Hepatocyte (in vitro differentiated cells): ENCODE results near the gene AAR2. TPM values are rescaled to one million over a fixed set of nuclear protein-coding genes. Genes with fewer than 3 reads are reported as not detected.

Experiments
- DNase-seq: peaks from one replicate; pipeline ENCODE4 v3.0.0-alpha.2; 2016; ENCODE audit warnings: low spot score
- H2AFZ ChIP-seq: fragments of 200-600 bp; sonication (generic); 2 replicates; pipeline ENCODE4 v1.6.0; 2016; ENCODE audit warnings: antibody characterized with exemption, mild to moderate bottlenecking
- H3K27ac ChIP-seq: fragments of 200-600 bp; sonication (generic); 2 replicates; pipeline ENCODE4 v1.5.1; 2016; ENCODE audit warnings: mild to moderate bottlenecking
- H3K27me3 ChIP-seq: fragments of 200-600 bp; sonication (generic); 2 replicates; pipeline ENCODE4 v1.6.1; 2016
- H3K36me3 ChIP-seq: fragments of 200-600 bp; sonication (generic); replicated peaks from 2 replicates; pipeline ENCODE4 v1.5.1; 2016; ENCODE audit warnings: low read depth; ENCODE audit not compliant: insufficient read depth
- H3K4me1 ChIP-seq: fragments of 200-600 bp; sonication (generic); 2 replicates; pipeline ENCODE4 v1.5.1; 2016; ENCODE audit warnings: mild to moderate bottlenecking, moderate library complexity; ENCODE audit not compliant: insufficient read depth
- H3K4me2 ChIP-seq: fragments of 200-600 bp; sonication (generic); 2 replicates; pipeline ENCODE4 v1.6.0; 2016
- H3K4me3 ChIP-seq: fragments of 200-600 bp; sonication (generic); 2 replicates; pipeline ENCODE4 v1.5.1; 2016; ENCODE audit warnings: mild to moderate bottlenecking
- H3K79me2 ChIP-seq: fragments of 200-600 bp; sonication (generic); 2 replicates; pipeline ENCODE4 v1.6.0; 2017; ENCODE audit warnings: mild to moderate bottlenecking
- H3K9me2 ChIP-seq: fragments of 200-600 bp; sonication (generic); replicated peaks from 2 replicates; pipeline ENCODE4 v1.6.0; 2017; ENCODE audit warnings: mild to moderate bottlenecking; ENCODE audit not compliant: insufficient read depth
- H3K9me3 ChIP-seq: fragments of 200-600 bp; sonication (generic); 2 replicates; pipeline ENCODE4 v1.5.1; 2016; ENCODE audit warnings: low read depth, mild to moderate bottlenecking
- H4K20me1 ChIP-seq: fragments of 200-600 bp; sonication (generic); 2 replicates; pipeline ENCODE4 v1.6.0; 2016; ENCODE audit warnings: mild to moderate bottlenecking; ENCODE audit not compliant: insufficient read depth, poor library complexity, severe bottlenecking
- CTCF ChIP-seq: fragments of 200-600 bp; sonication (generic); IDR thresholded peaks from 2 replicates; pipeline ENCODE4 v1.5.1; 2016; ENCODE audit warnings: antibody characterized with exemption, mild to moderate bottlenecking; ENCODE audit not compliant: poor library complexity
- EZH2 ChIP-seq: fragments of 200-600 bp; sonication (generic); IDR thresholded peaks from 2 replicates; pipeline ENCODE4 v1.6.1; 2016; ENCODE audit warnings: antibody characterized with exemption, mild to moderate bottlenecking, borderline replicate concordance
- EZH2phosphoT487 ChIP-seq: fragments of 200-600 bp; sonication (generic); IDR thresholded peaks from one replicate; pipeline ENCODE4 v1.6.1; 2018; ENCODE audit warnings: antibody characterized with exemption, mild to moderate bottlenecking, low read depth, moderate library complexity; ENCODE audit not compliant: unreplicated experiment, severe bottlenecking
- WGBS: methylation state at CpG from one replicate; pipeline ENCODE4 v1.1.6; 2016; ENCODE audit warnings: low lambda C conversion rate; ENCODE audit errors: missing lambda C conversion rate; 5-methylcytosine and 5-hydroxymethylcytosine counted together
- polyA plus RNA-seq: library from polyadenylated mRNA; unstranded; fragments of >200 nt; fragmentation: Nextera tagmentation; extraction: Ambion mirVana; gene quantifications from 2 replicates; pipeline ENCODE4 v1.2.1, GENCODE V29; 2016
- total RNA-seq: library from RNA; depleted of rRNA; stranded (reverse); fragments of >200 nt; gene quantifications from 2 replicates; pipeline ENCODE4 v1.2.3, GENCODE V29; 2014

Gene AAR2
- total and polyA plus RNA-seq, 2 experiments from 2014 or later: 26.7 to 36.7 TPM

- 77% methylated on average over 11 of the region's 11 CpGs for WGBS
- no peaks in the 10 kb centered on the region for H4K20me1 ChIP-seq
- H3K79me2 ChIP-seq: no peaks in the 10 kb centered on the region
- no peak overlapping the region for H2AFZ ChIP-seq
- H3K36me3 ChIP-seq: no peaks in the 10 kb centered on the region
- H3K4me2 ChIP-seq: no peak overlapping the region
- H3K27ac ChIP-seq: no peak overlapping the region
- H3K27me3 ChIP-seq: no peaks in the 10 kb centered on the region
- DNase-seq: no peak
- H3K4me3 ChIP-seq: no peak overlapping the region
- H3K4me1 ChIP-seq: no peaks in the 10 kb centered on the region
- H3K9me2 ChIP-seq: no peaks in the 10 kb centered on the region
- TF ChIP-seq EZH2 (no peak), CTCF (no peak), EZH2phosphoT487 (no peak)
- no peaks in the 10 kb centered on the region for H3K9me3 ChIP-seq
Observed at GRCh38 chr20:36285746-36286447, 49.6 kb downstream of the AAR2 start.

- H3K4me3 ChIP-seq: no peak overlapping the region
Observed at GRCh38 chr20:36297656-36298055, 61.4 kb downstream of the AAR2 start.

GRCh38 chr20:36298061-36298460, 61.8 kb downstream of the AAR2 start:
- WGBS: 82% methylated on average over 3 of the region's 3 CpGs
- no peak overlapping the region for H2AFZ ChIP-seq
- no peak overlapping the region for H3K4me2 ChIP-seq
- no peak for TF ChIP-seq EZH2phosphoT487
- no peak for TF ChIP-seq CTCF
- TF ChIP-seq EZH2: no peak
- no peaks in the 10 kb centered on the region for H3K9me2 ChIP-seq
- H3K4me3 ChIP-seq: no peak overlapping the region
- H3K27me3 ChIP-seq: peaks cover 36% of the 10 kb centered on the region
- no peaks in the 10 kb centered on the region for H3K79me2 ChIP-seq
- H3K4me1 ChIP-seq: no peaks in the 10 kb centered on the region
- no peak overlapping the region for H3K27ac ChIP-seq
- no peaks in the 10 kb centered on the region for H4K20me1 ChIP-seq
- H3K9me3 ChIP-seq: no peaks in the 10 kb centered on the region
- no peak for DNase-seq
- no peaks in the 10 kb centered on the region for H3K36me3 ChIP-seq

More at GRCh38 chr20:36297656-36298055, 61.4 kb downstream of the AAR2 start:
- H2AFZ ChIP-seq: no peak overlapping the region
- H3K36me3 ChIP-seq: no peaks in the 10 kb centered on the region
- no peaks in the 10 kb centered on the region for H3K79me2 ChIP-seq
- H4K20me1 ChIP-seq: no peaks in the 10 kb centered on the region
- H3K4me2 ChIP-seq: no peak overlapping the region
- TF ChIP-seq EZH2: no peak
- no peak for TF ChIP-seq CTCF
- TF ChIP-seq EZH2phosphoT487: no peak
- no peak for DNase-seq
- 76% methylated on average over 5 of the region's 5 CpGs for WGBS
- no peaks in the 10 kb centered on the region for H3K9me2 ChIP-seq
- no peak overlapping the region for H3K27ac ChIP-seq
- H3K9me3 ChIP-seq: no peaks in the 10 kb centered on the region
- no peaks in the 10 kb centered on the region for H3K4me1 ChIP-seq
- peaks cover 32% of the 10 kb centered on the region for H3K27me3 ChIP-seq
